ENCODE measurements around the gene RBM4B. TPM values are rescaled to one million over a fixed set of nuclear protein-coding genes. Genes with fewer than 3 reads are reported as not detected.

Gene RBM4B
- total RNA-seq, 1 donor from 2014 or later: 34.4 TPM

DNA sequence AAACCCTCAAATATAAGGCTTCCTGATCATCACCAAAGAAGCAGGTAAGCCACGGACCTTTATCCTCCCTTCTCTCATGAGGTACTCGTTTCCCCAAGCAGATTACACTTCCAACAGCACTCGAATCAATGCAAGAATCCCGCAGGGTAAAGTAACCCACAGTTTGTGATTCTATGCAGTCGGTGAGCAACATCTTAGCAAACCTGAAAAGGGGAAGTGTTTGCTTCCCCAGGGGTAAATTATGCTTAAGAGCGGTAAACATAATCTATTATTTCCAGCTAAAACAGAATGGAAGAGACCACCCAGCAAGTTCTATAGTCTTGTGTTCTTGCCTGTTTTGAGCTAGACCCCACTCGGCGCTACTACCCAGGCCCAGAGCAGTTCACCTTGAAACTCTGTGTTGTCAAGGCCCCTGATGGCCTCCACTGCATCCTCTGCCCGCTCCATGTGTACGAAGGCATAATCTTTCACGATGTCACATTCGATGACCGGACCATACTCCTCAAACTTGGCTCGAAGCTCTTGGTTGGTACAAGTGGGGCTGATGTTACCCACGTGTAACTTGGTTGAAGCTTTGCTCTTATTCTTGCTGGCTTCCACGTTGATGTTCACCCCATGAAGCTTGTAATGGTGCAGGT, 1.3 kb downstream of the RBM4B start:
- H3K27ac Mint-ChIP-seq: peak overlapping the region; percentile 98
- DNase-seq (no peak), ATAC-seq (ENCODE audit: low read depth) (no peak)
- ChIA-PET POLR2A (interaction anchor here (0.6 to 3.1 kb wide), 14 partner anchors 16 to 790 kb away, joined by 3 to 100 read pairs (median 20); partner anchors contain the start of genes ACTN3, CCDC87, CCS and CD248), CTCF (interaction anchor here (2.3 to 6.1 kb wide), 5 partner anchors 37 to 267 kb away, joined by 18 to 186 read pairs (median 22); partner anchors contain the start of genes ACTN3, MRPL11, RBM4 and ZDHHC24)
- H3K4me3 Mint-ChIP-seq: peak overlapping the region; percentile 97
- no peaks in the 10 kb centered on the region for H3K9me3 Mint-ChIP-seq
- H3K4me1 Mint-ChIP-seq: peaks cover 38% of the 10 kb centered on the region
- H3K36me3 Mint-ChIP-seq (ENCODE audit: low read depth): peaks cover 20% of the 10 kb centered on the region
- H3K27me3 Mint-ChIP-seq: no peaks in the 10 kb centered on the region
- TF ChIP-seq, protein P1, sequence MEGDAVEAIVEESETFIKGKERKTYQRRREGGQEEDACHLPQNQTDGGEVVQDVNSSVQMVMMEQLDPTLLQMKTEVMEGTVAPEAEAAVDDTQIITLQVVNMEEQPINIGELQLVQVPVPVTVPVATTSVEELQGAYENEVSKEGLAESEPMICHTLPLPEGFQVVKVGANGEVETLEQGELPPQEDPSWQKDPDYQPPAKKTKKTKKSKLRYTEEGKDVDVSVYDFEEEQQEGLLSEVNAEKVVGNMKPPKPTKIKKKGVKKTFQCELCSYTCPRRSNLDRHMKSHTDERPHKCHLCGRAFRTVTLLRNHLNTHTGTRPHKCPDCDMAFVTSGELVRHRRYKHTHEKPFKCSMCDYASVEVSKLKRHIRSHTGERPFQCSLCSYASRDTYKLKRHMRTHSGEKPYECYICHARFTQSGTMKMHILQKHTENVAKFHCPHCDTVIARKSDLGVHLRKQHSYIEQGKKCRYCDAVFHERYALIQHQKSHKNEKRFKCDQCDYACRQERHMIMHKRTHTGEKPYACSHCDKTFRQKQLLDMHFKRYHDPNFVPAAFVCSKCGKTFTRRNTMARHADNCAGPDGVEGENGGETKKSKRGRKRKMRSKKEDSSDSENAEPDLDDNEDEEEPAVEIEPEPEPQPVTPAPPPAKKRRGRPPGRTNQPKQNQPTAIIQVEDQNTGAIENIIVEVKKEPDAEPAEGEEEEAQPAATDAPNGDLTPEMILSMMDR (IDR thresholded peaks at IDR 0.05): no peak
- intact Hi-C loops (cut with micrococcal nuclease): loop anchor here (2.0 to 5.0 kb wide), 3 partner anchors 16 to 364 kb away; no protein-coding TSS in a partner anchor

DNA sequence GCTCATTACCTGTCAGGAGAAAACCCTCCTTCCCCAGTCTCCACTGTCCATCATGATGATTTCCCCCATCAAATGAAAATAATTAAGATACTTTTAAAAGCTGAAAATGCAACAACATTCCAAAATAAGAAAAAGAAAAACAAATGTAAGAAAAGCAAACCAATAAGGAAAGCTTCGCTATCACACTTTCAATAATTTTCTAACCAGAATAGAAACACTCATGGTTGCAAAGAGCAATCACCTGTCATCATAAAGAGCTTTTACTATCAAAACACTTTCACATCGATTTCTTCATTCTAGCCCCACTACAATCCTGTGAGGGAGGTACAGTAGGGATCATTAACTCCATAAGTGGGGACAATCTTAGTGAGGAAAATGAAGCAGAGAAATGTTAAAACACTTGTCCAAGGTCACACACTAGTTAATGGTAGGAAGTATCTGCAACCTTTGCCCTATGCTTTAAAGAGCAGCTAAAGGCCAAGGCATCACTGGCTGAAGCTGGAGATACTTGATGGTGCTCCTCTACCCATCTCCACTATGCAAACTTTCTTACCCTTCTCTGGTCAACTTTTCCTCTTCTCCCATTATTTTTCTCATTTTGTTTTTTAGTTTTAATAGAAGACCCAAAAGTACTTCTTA, 2.6 kb downstream of the RBM4B start:
- H3K4me1 Mint-ChIP-seq: peaks cover 38% of the 10 kb centered on the region
- H3K27me3 Mint-ChIP-seq: no peaks in the 10 kb centered on the region
- TF ChIP-seq, protein P1 (IDR thresholded peaks at IDR 0.05): no peak
- ChIA-PET CTCF (interaction anchor here (0.8 to 1.1 kb wide), 3 partner anchors 14 to 208 kb away, joined by 3 to 4 read pairs (median 4); partner anchors contain the start of gene PELI3), POLR2A (interaction anchor here (0.7 to 0.9 kb wide), 2 partner anchors 26 to 37 kb away, joined by 3 to 4 read pairs; partner anchors contain the start of gene RBM4)
- H3K36me3 Mint-ChIP-seq (ENCODE audit: low read depth): peaks cover 27% of the 10 kb centered on the region
- intact Hi-C loops (cut with micrococcal nuclease): loop anchor here (5.0 kb wide), 1 partner anchor 288 kb away; no protein-coding TSS in a partner anchor
- no peaks in the 10 kb centered on the region for H3K9me3 Mint-ChIP-seq
- no peak overlapping the region for H3K4me3 Mint-ChIP-seq
- no peak overlapping the region for H3K27ac Mint-ChIP-seq
- ATAC-seq (ENCODE audit: low read depth) (no peak), DNase-seq (no peak)

DNA sequence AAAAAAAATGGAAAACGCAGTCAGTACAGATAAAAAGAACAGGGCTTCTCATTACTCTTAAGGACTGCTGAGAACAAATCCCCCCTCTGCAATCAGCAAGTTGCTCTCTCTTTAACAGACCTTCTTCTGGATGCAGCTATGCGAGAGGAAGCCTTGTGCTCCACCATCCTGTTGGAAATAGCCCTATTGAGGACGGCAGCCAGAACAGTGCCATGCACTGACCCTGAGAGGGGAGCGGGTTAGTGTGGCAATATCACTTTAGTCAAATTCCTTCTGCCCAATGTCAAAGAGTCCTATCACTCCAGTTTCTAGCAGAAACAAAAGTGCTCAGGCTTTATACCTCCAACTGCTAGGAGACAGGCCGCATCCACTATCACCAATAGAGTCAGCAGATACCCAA, 6.9 kb downstream of the RBM4B start:
- H3K9me3 Mint-ChIP-seq: no peaks in the 10 kb centered on the region
- peaks cover 30% of the 10 kb centered on the region for H3K4me1 Mint-ChIP-seq
- peaks cover 53% of the 10 kb centered on the region for H3K36me3 Mint-ChIP-seq (ENCODE audit: low read depth)
- intact Hi-C loops (cut with micrococcal nuclease): no loop called here
- no peak overlapping the region for H3K4me3 Mint-ChIP-seq
- ATAC-seq (ENCODE audit: low read depth): no peak
- H3K27ac Mint-ChIP-seq: no peak overlapping the region
- ChIA-PET CTCF (no interaction called here), POLR2A (interaction anchor here (1.3 kb wide), 1 partner anchor 31 kb away, joined by 3 read pairs; no protein-coding TSS in a partner anchor)
- no peak for DNase-seq
- TF ChIP-seq, protein P1 (IDR thresholded peaks at IDR 0.05): no peak
- H3K27me3 Mint-ChIP-seq: no peaks in the 10 kb centered on the region

DNA sequence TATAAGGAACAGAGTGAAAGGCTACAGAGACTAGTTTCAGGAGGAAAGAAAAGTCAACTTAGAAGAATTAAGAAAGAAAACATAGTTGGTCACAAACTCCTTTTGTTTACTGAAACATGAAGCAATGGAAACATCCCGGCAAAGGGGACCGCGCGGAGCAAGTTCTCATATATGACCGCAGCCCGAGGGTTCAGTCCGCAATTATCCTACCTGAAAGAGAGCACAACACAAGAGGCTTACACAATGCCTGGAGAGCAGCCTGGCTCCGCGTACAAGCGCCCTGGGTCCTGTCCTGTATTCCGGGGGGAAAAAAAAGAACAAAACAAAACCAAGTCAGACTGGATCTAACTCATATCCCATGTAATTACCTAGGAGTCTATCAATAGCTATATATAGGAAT, 12.3 kb downstream of the RBM4B start:
- H3K4me3 Mint-ChIP-seq: no peak overlapping the region
- peaks cover 76% of the 10 kb centered on the region for H3K36me3 Mint-ChIP-seq (ENCODE audit: low read depth)
- H3K9me3 Mint-ChIP-seq: no peaks in the 10 kb centered on the region
- no peak overlapping the region for H3K27ac Mint-ChIP-seq
- intact Hi-C loops (cut with micrococcal nuclease): no loop called here
- ATAC-seq (ENCODE audit: low read depth) (no peak), DNase-seq (no peak)
- CTCF ChIA-PET: interaction anchor here (1.8 kb wide), 1 partner anchor 12 kb away, joined by 5 read pairs; the partner anchor contains the start of gene RBM4B
- no peaks in the 10 kb centered on the region for H3K27me3 Mint-ChIP-seq
- TF ChIP-seq, protein P1 (IDR thresholded peaks at IDR 0.05): no peak
- H3K4me1 Mint-ChIP-seq: peaks cover 33% of the 10 kb centered on the region
- POLR2A ChIA-PET: interaction anchor here (0.5 to 3.0 kb wide), 4 partner anchors 49 to 235 kb away, joined by 3 to 10 read pairs (median 5); partner anchors contain the start of gene RBM14

Measured in activated B cell treated with CpG ODN at 0.5 μM for 24 hours (primary cell).